IPS DF 19.7 (cell line): ENCODE data around the gene MIER2.

ENCODE experiments used
- DNase-seq: peaks from one replicate; pipeline ENCODE4 v3.0.0-alpha.2; 2013; ENCODE audit warnings: low read depth, low spot score

The MIER2 gene

GRCh38 chr19:330503-330902, 14.1 kb downstream of the MIER2 start:
- DNase-seq, result no peak

- no peak for DNase-seq
Measured at GRCh38 chr19:329876-330275, 14.7 kb downstream of the MIER2 start.

- DNase-seq, result no peak
Measured at GRCh38 chr19:328025-328505, 16.5 kb downstream of the MIER2 start.

DNA sequence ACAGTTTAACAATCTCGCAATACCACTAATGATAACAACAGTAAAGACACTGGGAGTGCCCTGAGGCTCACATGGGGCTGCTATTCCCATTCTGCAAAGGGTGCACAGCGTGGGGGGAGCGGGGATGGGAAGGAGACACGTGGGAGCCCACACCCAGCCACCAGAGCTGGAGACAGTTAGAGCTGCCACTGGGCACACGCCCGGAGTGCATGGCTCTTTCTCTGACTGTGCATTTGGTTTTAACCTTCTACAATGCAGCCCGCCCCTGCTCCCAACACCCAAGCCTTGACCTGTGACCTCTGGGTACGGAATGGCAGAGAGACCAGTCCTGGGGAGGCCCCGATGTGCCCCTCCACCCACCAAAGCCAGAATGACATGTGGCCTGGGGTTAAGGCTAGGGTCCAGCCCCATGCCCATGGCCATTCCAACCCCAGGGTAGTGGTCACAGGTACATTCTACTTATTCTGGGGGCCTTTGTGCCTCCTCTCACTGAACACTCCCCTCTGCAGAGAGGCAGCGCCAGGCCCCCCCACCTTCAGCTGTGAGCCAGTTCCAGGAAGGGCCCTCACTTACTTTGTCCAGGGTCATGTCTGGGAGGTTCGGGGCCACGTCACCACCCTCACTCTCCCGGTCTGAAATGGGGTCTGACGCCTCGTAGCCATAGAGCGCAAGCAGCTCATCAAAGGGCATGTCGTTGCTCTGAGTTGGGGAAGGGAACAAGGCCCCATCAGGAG, 17.1 kb downstream of the MIER2 start:
- DNase-seq, result no peak

GRCh38 chr19:326871-327270, 17.7 kb downstream of the MIER2 start:
- no peak for DNase-seq

DNA sequence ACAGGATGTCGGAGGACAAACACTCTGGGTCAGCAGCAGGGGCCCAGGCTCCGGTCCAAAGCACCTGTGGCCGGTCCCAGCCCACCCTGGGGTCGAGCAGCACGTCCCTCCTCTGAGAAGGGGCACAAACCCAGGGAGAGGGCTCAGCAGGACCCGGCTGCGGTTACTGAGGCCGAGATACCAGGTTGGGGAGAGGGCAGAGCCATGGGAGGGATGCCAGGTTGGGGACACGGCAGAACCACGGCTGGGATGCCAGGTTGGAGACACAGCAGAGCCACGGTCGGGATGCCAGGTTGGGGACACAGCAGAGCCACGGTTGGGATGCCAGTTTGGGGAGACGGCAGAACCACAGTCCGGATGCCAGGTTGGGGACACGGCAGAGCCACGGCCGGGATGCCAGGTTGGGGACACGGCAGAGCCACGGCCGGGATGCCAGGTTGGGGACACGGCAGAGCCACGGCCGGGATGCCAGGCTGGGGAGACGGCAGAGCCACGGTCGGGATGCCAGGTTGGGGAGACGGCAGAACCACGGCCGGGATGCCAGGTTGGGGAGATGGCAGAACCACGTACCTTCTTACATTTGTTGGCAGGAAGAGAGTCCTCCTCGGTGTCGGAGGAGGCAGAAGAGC, 18.5 kb downstream of the MIER2 start:
- DNase-seq, result no peak

DNA sequence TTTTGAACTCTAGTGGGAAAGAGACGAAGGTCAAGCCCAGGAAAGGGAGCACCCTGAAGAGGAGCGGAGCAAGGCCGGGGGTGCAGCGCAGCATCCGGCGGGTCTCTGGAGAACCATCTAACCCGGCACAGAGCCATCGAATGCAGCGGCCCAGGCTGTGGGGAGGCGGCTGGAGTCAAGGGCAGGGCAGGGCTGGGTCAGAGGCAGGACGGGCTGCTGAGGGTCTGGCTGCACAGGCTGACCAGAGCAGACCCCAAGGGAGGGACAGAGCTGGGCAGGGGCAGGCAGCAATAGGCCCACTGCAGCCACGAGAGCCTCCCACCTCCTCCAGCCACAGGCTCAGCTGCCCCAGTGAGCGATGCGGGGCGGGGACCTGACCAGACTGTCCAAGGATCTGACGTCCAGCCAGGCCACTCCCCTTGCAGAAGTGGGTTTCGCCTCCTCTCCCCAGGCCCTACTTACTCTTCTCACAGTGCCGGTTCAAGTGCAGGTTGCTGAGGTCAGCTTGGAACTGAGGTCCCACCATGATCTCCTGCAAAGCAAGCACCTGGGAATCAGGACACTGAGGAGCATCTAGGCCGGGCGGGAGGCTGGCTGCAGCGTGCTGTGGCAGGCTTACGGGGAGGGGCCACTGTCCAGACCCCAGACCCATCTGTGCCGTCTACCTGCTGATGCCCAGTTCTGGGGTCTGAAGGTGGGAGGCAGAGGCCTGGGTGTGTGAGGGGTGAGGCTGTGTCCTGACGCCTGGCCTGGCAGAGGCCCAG, 19.2 kb downstream of the MIER2 start:
- no peak for DNase-seq

DNA sequence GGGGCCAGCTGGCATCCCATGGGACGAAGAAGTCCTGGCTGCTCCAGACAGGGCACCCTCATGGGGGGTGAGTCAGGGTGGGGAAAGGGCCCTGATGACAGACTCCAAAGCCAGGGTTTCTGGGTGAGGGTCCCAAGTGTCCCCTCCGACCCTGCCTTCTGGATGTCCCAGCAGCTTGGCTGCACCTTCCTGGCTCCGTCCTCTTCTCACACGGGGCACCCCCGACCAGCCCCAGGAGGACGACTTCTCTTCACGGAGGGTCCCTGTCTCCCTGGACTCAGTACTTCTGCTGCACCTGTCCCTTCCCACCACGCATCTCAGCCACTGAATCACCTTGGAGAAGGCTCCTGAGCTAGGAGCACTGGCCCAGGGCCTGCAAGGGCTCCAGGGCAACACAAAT, 19.9 kb downstream of the MIER2 start:
- no peak for DNase-seq

GRCh38 chr19:322616-323015, 22.0 kb downstream of the MIER2 start:
- no peak for DNase-seq

DNA sequence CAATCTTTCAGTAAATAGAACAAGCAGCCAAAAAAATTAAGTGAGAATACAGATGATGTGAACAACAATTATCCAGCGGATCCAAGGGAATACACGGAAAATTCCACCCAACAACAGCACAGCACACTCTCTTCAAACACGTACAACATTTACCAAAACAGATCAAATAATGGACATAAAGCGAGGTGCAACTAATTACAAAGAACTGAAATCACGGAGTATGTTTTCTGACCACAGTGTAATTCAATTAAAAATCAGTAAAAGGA, 26.2 kb downstream of the MIER2 start:
- no peak for DNase-seq

- no peak for DNase-seq
Measured at GRCh38 chr19:317710-318508, 26.7 kb downstream of the MIER2 start.

DNA sequence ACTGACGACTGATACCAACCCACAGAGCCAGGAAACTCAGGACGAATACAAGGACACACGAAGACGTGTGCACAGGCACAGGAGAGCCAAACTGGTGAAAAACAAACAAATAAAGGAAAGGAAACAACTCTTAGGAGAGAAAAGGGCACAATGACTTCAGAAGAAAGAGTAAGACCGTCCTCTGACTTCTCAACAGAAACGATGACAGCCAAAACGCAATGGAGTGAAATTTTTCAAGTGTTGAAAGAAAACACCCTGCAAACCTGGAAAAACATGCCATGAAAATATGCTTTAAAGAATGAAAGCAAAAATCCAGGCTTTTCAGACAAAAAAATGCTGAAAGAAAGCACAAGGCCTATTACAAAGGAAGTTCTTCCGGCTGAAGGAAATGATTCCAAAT, 28.8 kb downstream of the MIER2 start:
- no peak for DNase-seq

DNA sequence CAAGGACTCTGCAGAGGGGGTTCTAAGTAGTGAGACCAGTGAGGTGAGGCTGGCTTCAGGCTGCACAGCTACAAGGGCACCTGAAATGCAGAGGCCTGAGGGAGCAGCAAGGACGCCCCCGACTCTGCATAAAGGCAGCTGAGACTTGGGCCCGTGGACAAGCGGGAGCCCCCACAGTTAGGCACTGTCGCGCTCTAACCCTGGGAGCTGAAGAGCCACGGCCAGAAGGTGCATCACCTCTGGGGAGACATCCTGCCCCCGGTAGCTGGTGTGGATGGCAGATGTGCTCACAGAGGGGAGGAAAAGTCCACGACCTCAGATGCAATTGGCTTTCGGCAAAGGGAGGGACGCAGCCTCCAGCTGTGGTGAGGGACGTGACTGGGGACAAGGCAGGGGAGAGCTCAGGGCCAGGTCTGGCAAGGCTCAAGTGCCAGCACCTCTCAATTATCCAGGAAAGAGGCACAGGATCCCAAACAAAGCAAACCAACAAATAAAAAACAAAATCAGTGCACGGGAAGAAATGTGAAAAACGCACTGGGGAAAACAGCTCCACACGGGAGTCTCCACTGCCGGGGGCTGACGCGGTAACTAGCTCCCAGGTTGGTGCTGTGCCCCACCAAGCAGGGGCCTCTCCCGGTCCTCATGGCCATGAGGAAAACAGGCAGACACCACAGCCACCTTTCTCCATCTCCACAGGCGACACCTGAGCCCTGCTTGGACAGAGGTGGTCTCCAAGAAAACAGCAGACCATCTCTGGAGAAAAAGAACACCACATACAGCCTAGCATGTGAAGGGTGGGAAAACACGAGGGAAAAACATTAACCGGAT, 30.4 kb downstream of the MIER2 start:
- DNase-seq, result no peak

GRCh38 chr19:313169-313987, 31.2 kb downstream of the MIER2 start:
- DNase-seq, result no peak

DNA sequence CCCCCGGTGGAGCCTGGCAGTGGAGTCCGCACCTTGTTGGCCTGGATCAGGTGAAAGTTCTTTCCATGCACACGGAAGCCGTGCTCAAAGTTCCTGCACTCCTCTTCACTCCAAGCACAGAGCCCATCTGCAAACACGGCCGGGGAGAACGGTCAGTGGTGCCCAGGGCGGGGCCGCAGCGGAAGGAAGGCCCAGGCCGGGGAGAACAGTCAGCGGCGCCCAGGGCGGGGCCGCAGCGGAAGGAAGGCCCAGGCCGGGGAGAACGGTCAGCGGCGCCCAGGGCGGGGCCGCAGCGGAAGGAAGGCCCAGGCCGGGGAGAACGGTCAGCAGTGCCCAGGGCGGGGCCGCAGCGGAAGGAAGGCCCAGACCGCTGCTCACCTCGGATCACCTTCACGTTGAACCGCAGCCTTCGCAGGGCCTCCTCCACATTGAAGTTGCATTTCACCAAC, 32.8 kb downstream of the MIER2 start:
- DNase-seq, result no peak

- DNase-seq, result no peak
Measured at GRCh38 chr19:310781-311496, 33.7 kb downstream of the MIER2 start.

- no peak for DNase-seq
Measured at GRCh38 chr19:310141-310651, 34.4 kb downstream of the MIER2 start.

GRCh38 chr19:309206-309565, 35.4 kb downstream of the MIER2 start:
- no peak for DNase-seq

DNA sequence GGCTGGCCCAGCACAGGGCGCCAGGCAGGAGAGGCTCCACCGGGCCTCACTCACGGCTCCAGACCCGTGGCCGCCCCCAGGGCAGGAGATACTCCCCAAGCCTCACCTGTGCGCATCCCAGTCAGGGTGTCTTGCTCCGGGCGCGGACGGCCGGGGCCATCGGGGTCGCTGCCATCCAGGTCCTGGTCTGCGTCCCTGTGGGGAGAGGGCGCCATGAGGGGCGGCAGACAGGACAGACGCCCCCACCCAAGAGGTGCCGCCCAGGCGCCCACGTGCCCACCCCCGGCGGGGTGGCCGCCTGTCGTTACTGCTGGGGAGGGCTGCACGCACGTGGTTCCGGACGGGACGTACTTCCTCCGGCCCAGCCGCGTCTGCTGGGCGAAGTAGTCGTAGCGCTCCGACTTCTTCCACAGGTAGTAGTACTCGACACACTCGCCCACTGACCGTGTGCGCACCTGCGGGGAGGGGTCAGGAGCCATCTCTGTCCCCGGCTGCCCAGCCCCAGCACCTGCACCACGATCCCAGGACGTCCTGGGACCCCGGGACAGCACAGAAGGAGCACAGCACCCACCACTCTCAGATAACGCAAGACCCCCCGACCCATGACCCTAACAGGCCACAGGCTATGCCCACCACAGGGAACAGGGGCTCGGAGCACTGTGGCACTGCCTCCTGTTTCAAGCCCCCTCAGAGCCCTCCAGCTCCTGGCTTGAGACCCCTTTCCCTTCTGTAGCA, 36.0 kb downstream of the MIER2 start:
- no peak for DNase-seq
